HepG2 (cell line): Measurements from ENCODE around the gene DHRS1. TPM values are rescaled to one million over a fixed set of nuclear protein-coding genes. Genes with fewer than 3 reads are reported as not detected.

Source experiments
- BHLHE40 ChIP-seq: IDR thresholded peaks from 2 replicates; pipeline ENCODE4 v1.6.1; 2011; ENCODE audit warnings: low read length, improper control_type of control experiment
- GABPB1 ChIP-seq: IDR thresholded peaks from 2 replicates; pipeline ENCODE4 v1.6.1; 2016; ENCODE audit warnings: mild to moderate bottlenecking, missing genetic modification reagents, moderate library complexity, missing compliant biosample characterization
- JDP2 ChIP-seq: sonication (generic); formaldehyde crosslinking; IDR thresholded peaks from 2 replicates; pipeline ENCODE4 v1.8.1; 2022; ENCODE audit warnings: missing genetic modification reagents, borderline replicate concordance
- MTA1 ChIP-seq: sonication (generic); formaldehyde crosslinking; IDR thresholded peaks from 2 replicates; pipeline ENCODE4 v1.4.0; 2020; ENCODE audit warnings: missing genetic modification reagents, mild to moderate bottlenecking, borderline replicate concordance
- NFE2 ChIP-seq: sonication (generic); formaldehyde crosslinking; IDR thresholded peaks from 2 replicates; pipeline ENCODE4 v1.4.0; 2020; ENCODE audit warnings: missing genetic modification reagents
- SCMH1 ChIP-seq: sonication (generic); formaldehyde crosslinking; IDR thresholded peaks from 2 replicates; pipeline ENCODE4 v1.9.0; 2021; ENCODE audit warnings: missing genetic modification reagents, mild to moderate bottlenecking, borderline replicate concordance
- SMARCE1 ChIP-seq: fragments of 450-650 bp; IDR thresholded peaks from 2 replicates; pipeline ENCODE4 v1.6.1; 2017; ENCODE audit warnings: borderline replicate concordance
- TEAD3 ChIP-seq: optimal IDR thresholded peaks from 2 replicates; pipeline ENCODE3; 2016; ENCODE audit warnings: borderline replicate concordance
- TIGD3 ChIP-seq: sonication (generic); formaldehyde crosslinking; IDR thresholded peaks from 2 replicates; pipeline ENCODE4 v1.5.1; 2020; ENCODE audit warnings: mild to moderate bottlenecking, missing genetic modification reagents, borderline replicate concordance
- TSC22D2 ChIP-seq: sonication (generic); formaldehyde crosslinking; IDR thresholded peaks from 2 replicates; pipeline ENCODE4 v1.5.1; 2020; ENCODE audit warnings: missing genetic modification reagents, mild to moderate bottlenecking, borderline replicate concordance
- XBP1 ChIP-seq: sonication (generic); formaldehyde crosslinking; IDR thresholded peaks from 2 replicates; pipeline ENCODE4 v1.5.0; 2020; ENCODE audit warnings: missing genetic modification reagents
- ZNF646 ChIP-seq: sonication (generic); formaldehyde crosslinking; IDR thresholded peaks from 2 replicates; pipeline ENCODE4 v1.9.0; 2021; ENCODE audit warnings: mild to moderate bottlenecking, missing genetic modification reagents
- ZNF703 ChIP-seq: sonication (generic); formaldehyde crosslinking; IDR thresholded peaks from 2 replicates; pipeline ENCODE4 v1.5.1; 2020; ENCODE audit warnings: missing genetic modification reagents, mild to moderate bottlenecking, moderate library complexity, borderline replicate concordance
- ZNF839 ChIP-seq: sonication (generic); formaldehyde crosslinking; IDR thresholded peaks from 2 replicates; pipeline ENCODE4 v1.4.0; 2020; ENCODE audit warnings: missing genetic modification reagents, mild to moderate bottlenecking, borderline replicate concordance
- ZSCAN22 ChIP-seq: sonication (generic); formaldehyde crosslinking; IDR thresholded peaks from 2 replicates; pipeline ENCODE4 v1.4.0; 2020; ENCODE audit warnings: mild to moderate bottlenecking, missing genetic modification reagents
- polyA plus RNA-seq, 8 experiments: library from polyadenylated mRNA; depleted of rRNA in 3 of 8; stranded (reverse) in 7 of 8; unstranded in 1 of 8; fragments of >200 nt; fragmentation: Illumina TruSeq in 4 of 8; extraction: Trizol in 4 of 8; gene quantifications; 2 replicates each; pipeline versions ENCODE4 v1.2.1 to v1.2.3, GENCODE V29; 2011 to 2016; ENCODE audit warnings: low read depth in 4 of 8, missing spikeins in 1 of 8, mixed read lengths in 1 of 8; ENCODE audit not compliant: insufficient read depth in 1 of 8
- total RNA-seq, 5 experiments: library from RNA; depleted of rRNA; stranded (reverse); fragments of >200 nt; fragmentation: Illumina TruSeq; extraction: Trizol; gene quantifications; 2 replicates each; pipeline ENCODE4 v1.2.3, GENCODE V29; 2016; ENCODE audit warnings: low read depth in 1 of 5
- TF ChIP-seq, protein P1 (sequence below): sonication (generic); formaldehyde crosslinking; IDR thresholded peaks from 2 replicates; pipeline ENCODE4 v1.5.1; 2020; ENCODE audit warnings: mild to moderate bottlenecking, moderate library complexity, missing genetic modification reagents
- TF ChIP-seq, protein P2 (sequence below): sonication (generic); formaldehyde crosslinking; IDR thresholded peaks from 2 replicates; pipeline ENCODE4 v1.4.0; 2020; ENCODE audit warnings: mild to moderate bottlenecking, low read depth, missing genetic modification reagents

Gene DHRS1
- total and polyA plus RNA-seq, 2 of the 13 experiments (the other 11 are each of a cell fraction or from before 2014, with no cell fraction given), result 49.8 to 60.8 TPM

GRCh38 chr14:24252289-24253124, 47.1 kb downstream of the DHRS1 start (continued):
- TF ChIP-seq, protein P1, sequence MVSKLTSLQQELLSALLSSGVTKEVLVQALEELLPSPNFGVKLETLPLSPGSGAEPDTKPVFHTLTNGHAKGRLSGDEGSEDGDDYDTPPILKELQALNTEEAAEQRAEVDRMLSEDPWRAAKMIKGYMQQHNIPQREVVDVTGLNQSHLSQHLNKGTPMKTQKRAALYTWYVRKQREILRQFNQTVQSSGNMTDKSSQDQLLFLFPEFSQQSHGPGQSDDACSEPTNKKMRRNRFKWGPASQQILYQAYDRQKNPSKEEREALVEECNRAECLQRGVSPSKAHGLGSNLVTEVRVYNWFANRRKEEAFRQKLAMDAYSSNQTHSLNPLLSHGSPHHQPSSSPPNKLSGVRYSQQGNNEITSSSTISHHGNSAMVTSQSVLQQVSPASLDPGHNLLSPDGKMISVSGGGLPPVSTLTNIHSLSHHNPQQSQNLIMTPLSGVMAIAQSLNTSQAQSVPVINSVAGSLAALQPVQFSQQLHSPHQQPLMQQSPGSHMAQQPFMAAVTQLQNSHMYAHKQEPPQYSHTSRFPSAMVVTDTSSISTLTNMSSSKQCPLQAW (CRISPR knock-in tag), result 0 out of 2 replicates have a peak, but pooled peaks have one; percentile 13
- TF ChIP-seq BHLHE40 (0 out of 2 replicates have a peak, but pooled peaks have one; percentile 2), ZNF839 (peak; percentile 96; the same call in 1 of the 2 replicates), NFE2 (CRISPR knock-in tag) (no peak), ZNF703 (no peak), TIGD3 (CRISPR knock-in tag) (0 out of 2 replicates have a peak, but pooled peaks have one; percentile 68), SCMH1 (no peak), SMARCE1 (no peak; the same call in 1 of the 2 replicates), JDP2 (CRISPR knock-in tag) (no peak), GABPB1 (CRISPR knock-in tag) (peak; percentile 58), MTA1 (CRISPR knock-in tag) (no peak; the same call in 1 of the 2 replicates), TEAD3 (CRISPR knock-in tag) (peak; percentile 97), XBP1 (peak; percentile 77; the same call in 1 of the 2 replicates), TSC22D2 (CRISPR knock-in tag) (no peak), ZNF646 (CRISPR knock-in tag) (no peak), ZSCAN22 (CRISPR knock-in tag) (no peak)
- TF ChIP-seq, protein P2, sequence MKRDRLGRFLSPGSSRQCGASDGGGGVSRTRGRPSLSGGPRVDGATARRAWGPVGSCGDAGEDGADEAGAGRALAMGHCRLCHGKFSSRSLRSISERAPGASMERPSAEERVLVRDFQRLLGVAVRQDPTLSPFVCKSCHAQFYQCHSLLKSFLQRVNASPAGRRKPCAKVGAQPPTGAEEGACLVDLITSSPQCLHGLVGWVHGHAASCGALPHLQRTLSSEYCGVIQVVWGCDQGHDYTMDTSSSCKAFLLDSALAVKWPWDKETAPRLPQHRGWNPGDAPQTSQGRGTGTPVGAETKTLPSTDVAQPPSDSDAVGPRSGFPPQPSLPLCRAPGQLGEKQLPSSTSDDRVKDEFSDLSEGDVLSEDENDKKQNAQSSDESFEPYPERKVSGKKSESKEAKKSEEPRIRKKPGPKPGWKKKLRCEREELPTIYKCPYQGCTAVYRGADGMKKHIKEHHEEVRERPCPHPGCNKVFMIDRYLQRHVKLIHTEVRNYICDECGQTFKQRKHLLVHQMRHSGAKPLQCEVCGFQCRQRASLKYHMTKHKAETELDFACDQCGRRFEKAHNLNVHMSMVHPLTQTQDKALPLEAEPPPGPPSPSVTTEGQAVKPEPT, result no peak
